ENCODE results near the gene ASIC4. TPM values are rescaled to one million over a fixed set of nuclear protein-coding genes. Genes with fewer than 3 reads are reported as not detected.

Gene ASIC4
- total and polyA plus RNA-seq, 2 of the 8 experiments (the other 6 are each of a cell fraction or from before 2014, with no cell fraction given): 0.12 to 0.22 TPM

- ChIA-PET POLR2A (ENCODE audit: partially characterized antibody) (interaction anchor here (0.8 to 19.9 kb wide), 13 partner anchors 9 to 195 kb away, joined by 3 to 216 read pairs (median 4); partner anchors contain the start of genes ASIC4, CHPF, STK11IP and TMEM198), CTCF (ENCODE audit: partially characterized antibody) (interaction anchor here (0.9 to 113.1 kb wide), 8 partner anchors 8 to 291 kb away, joined by 3 to 7248 read pairs (median 8); partner anchors contain the start of genes ASIC4, CHPF, DES and GMPPA)
- Histone ChIP-seq H3K27me3 (replicated peaks in 1 of 4; ENCODE audit: control insufficient read depth in 3 of 4, extremely low read depth in 1 of 4, insufficient read depth in 3 of 4, low read length in 3 of 4) (peaks cover 20 to 44% (median 32%) of the 10 kb centered on the region in 4 experiments), H3K4me1 (replicated peaks in 1 of 4; ENCODE audit: control insufficient read depth in 3 of 4, insufficient read depth in 4 of 4, low read length in 3 of 4) (peaks cover 9 to 43% (median 21%) of the 10 kb centered on the region in 4 experiments), H4K5ac (ENCODE audit: insufficient read length, low read depth, low read length) (no peak overlapping the region), H4K91ac (replicated peaks; ENCODE audit: insufficient read length, low read length) (peak overlapping the region; percentile 81), H3K79me1 (ENCODE audit: low read depth, low read length) (no peaks in the 10 kb centered on the region; the same call in 1 of the 2 replicates), H3K4ac (replicated peaks; ENCODE audit: insufficient read length, low read depth, low read length) (no peak overlapping the region), H3K4me2 (ENCODE audit: insufficient read depth in 1 of 2, low read depth in 2 of 2, low read length in 2 of 2) (peak overlapping the region; percentile 97 to 99), H3K9ac (replicated peaks in 1 of 4; ENCODE audit: extremely low read depth in 1 of 4, low read depth in 3 of 4, low read length in 3 of 4) (no peak overlapping the region), H4K20me1 (replicated peaks in 1 of 2; ENCODE audit: control insufficient read depth in 1 of 2, insufficient read depth in 2 of 2, low read length in 2 of 2) (no peaks in the 10 kb centered on the region), H3K9me3 (ENCODE audit: insufficient read depth in 2 of 2, low read depth in 1 of 2, low read length in 1 of 2) (no peaks in the 10 kb centered on the region), H4K8ac (ENCODE audit: extremely low read depth, insufficient read depth, low read length) (peak overlapping the region; percentile 43), H2AK5ac (ENCODE audit: low read depth, low read length) (no peak overlapping the region), H3K4me3 (ENCODE audit: extremely low read depth in 1 of 4, insufficient read depth in 2 of 4, low read depth in 3 of 4, low read length in 4 of 4) (peak overlapping the region; percentile 32 to 72 (median 64)), H3K79me2 (ENCODE audit: control insufficient read depth in 1 of 2, insufficient read depth in 2 of 2, low read length in 2 of 2) (no peaks in the 10 kb centered on the region), H3K18ac (ENCODE audit: extremely low read depth, low read length) (peak overlapping the region; percentile 10; the same call in 1 of the 2 replicates), H3K14ac (ENCODE audit: insufficient read length) (no peak overlapping the region), H3K23ac (ENCODE audit: insufficient read length) (no peak overlapping the region), H2BK120ac (replicated peaks; ENCODE audit: low read depth, low read length) (no peak overlapping the region), H2BK15ac (ENCODE audit: low read length) (no peak overlapping the region), H3K23me2 (ENCODE audit: low read depth, low read length) (peaks cover 24% of the 10 kb centered on the region), H3K56ac (replicated peaks; ENCODE audit: insufficient read length, low read depth, low read length) (no peak overlapping the region), H3K27ac (ENCODE audit: low read depth, low read length) (no peak overlapping the region), H3K36me3 (ENCODE audit: control insufficient read depth in 2 of 4, insufficient read depth in 4 of 4, low read length in 3 of 4) (no peaks in the 10 kb centered on the region), H2AFZ (ENCODE audit: low read length) (peak overlapping the region; percentile 74), H2BK12ac (ENCODE audit: low read depth, low read length) (peak overlapping the region; percentile 86; the same call in 1 of the 2 replicates), H2BK20ac (ENCODE audit: low read length) (no peak overlapping the region), H2BK5ac (ENCODE audit: low read depth, low read length) (peak overlapping the region; percentile 55; the same call in 1 of the 2 replicates)
- DNase-seq (ENCODE audit: low read depth in 1 of 2, low spot score in 2 of 2) (peak in 1 of 2 experiments; percentile 76), FAIRE-seq (no peak)
- WGBS, 2 experiments (ENCODE audit: extremely low coverage in 1 of 2, insufficient coverage in 1 of 2, insufficient read length in 1 of 2, insufficient replicate concordance in 2 of 2, low coverage in 1 of 2, low lambda C conversion rate in 2 of 2, missing lambda C conversion rate in 1 of 2): 7% methylated on average over 48 of the region's 59 CpGs; no CpG with 5 or more reads in 1 of the 2 experiments
- TF ChIP-seq NANOG (IDR thresholded peaks at IDR 0.05; ENCODE audit: insufficient read depth, low read depth, low read length, poor library complexity, severe bottlenecking): no peak
- no peak for TF ChIP-seq SP2 (IDR thresholded peaks at IDR 0.05; ENCODE audit: low read length)
- peak; percentile 4; the same call in 1 of the 2 replicates for TF ChIP-seq CREB1 (IDR thresholded peaks at IDR 0.05)
- no peak for TF ChIP-seq SP4 (IDR thresholded peaks at IDR 0.05; ENCODE audit: low read length)
- TF ChIP-seq BRCA1 (IDR thresholded peaks at IDR 0.05; ENCODE audit: low read depth, low read length): no peak
- peak; percentile 83 for TF ChIP-seq SUZ12 (IDR thresholded peaks at IDR 0.05; ENCODE audit: low read length)
- TF ChIP-seq RFX5 (IDR thresholded peaks at IDR 0.05; ENCODE audit: borderline replicate concordance, low read depth, low read length): no peak
- TF ChIP-seq YY1 (IDR thresholded peaks at IDR 0.05; ENCODE audit: low read depth, low read length): no peak
- TF ChIP-seq EZH2 (IDR thresholded peaks at IDR 0.05; ENCODE audit: low read depth, low read length, severe bottlenecking): peak; percentile 63
- TF ChIP-seq BCL11A (IDR thresholded peaks at IDR 0.05; ENCODE audit: low read depth in 2 of 2, low read length in 2 of 2): no peak
- TF ChIP-seq GTF2F1 (IDR thresholded peaks at IDR 0.05; ENCODE audit: borderline replicate concordance, low read depth, low read length): no peak
Observed at GRCh38 chr2:219497495-219498279, 16.6 kb upstream of the ASIC4 start.
